GM10266 (cell line): Measurements from ENCODE around the gene VEZF1.

ENCODE experiments used
- DNase-seq: peaks from one replicate; pipeline ENCODE4 v3.0.0; 2012; ENCODE audit errors: extremely low spot score
- CTCF ChIP-seq: IDR thresholded peaks from 2 replicates; pipeline ENCODE4 v1.5.1; 2012; ENCODE audit warnings: mild to moderate bottlenecking, low read depth; ENCODE audit not compliant: control insufficient read depth, insufficient read depth; ENCODE audit errors: missing control alignments

Gene VEZF1

DNA sequence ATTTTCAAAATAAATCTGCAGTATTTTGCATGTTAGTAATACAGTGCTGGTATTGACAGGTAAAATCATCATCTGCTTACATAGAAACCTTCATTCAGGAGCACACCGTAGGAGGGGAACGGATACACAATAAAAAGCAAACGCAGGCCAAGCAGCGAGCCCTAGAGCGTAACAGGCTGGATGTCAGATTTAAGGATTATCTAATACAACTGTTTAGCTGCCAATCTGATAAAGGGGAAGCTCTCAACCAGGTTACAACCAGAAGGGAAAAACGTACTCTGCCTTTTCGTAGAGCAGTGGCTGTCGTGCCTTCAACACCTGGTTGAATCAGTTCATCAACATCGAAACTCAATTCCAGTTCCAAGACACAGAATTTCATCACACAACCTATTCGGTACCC lies 16.5 kb downstream of the VEZF1 start:
- no peak for DNase-seq
- no peak for TF ChIP-seq CTCF

DNA sequence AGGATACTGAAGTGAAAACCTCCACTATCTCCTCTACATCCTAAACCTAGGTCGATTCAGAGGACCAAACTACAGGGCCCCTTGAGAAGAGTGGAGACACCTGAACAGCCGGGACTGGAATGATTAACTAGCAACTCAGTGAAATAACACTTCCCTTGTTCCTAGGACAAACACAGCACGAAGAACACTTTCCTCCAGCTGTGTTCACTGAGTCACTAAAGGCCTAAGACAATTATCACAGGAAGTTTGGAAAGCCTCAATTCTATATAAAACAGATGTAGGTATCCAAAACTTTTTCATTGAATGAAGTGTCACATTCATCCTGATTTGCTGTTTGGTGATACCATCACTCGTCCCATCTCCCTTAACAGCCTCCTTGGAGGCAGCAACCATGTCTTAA lies 17.3 kb downstream of the VEZF1 start:
- no peak for TF ChIP-seq CTCF
- no peak for DNase-seq

DNA sequence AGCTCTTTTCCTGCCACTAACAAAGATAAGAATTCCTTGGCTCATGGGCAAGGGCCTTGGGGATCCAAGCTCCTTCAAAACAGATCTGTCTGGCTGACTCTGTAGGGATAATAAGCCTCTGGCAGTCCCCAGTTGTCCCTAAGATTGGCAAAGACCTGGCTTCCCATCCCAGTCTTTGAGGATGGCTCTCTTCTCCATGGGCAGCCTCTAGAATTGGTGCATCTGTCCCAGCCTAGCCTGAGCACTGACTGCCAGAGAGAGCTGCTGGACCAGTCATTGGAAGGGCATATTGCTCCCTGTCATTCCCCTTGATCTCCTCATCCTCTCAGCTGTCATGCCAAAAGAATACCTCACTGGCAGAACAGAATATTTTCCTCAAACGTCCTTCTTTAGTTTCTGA lies 19.6 kb downstream of the VEZF1 start:
- no peak for TF ChIP-seq CTCF
- no peak for DNase-seq

GRCh38 chr17:57966875-57967274 lies 21.2 kb downstream of the VEZF1 start:
- DNase-seq: no peak
- no peak for TF ChIP-seq CTCF

DNA sequence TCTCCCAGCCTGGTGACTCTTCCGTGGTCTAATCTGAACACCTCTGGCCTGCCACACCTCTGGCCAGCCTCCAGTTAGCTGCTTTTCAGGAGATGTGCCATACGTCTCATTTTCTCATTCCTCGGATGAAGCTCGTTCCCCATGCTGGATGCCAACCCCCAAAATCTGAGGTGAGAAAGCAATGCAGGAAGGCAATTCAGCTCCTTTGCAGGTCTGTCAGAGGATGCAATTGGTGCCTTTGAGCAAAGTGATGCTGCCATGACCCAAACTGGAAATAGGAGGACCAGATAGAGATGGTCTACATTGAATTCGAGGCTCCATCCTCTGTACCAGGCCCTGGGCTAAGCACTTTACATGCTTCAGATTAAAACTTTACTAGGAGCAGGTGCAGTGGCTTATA lies 21.8 kb downstream of the VEZF1 start:
- no peak for DNase-seq
- no peak for TF ChIP-seq CTCF

DNA sequence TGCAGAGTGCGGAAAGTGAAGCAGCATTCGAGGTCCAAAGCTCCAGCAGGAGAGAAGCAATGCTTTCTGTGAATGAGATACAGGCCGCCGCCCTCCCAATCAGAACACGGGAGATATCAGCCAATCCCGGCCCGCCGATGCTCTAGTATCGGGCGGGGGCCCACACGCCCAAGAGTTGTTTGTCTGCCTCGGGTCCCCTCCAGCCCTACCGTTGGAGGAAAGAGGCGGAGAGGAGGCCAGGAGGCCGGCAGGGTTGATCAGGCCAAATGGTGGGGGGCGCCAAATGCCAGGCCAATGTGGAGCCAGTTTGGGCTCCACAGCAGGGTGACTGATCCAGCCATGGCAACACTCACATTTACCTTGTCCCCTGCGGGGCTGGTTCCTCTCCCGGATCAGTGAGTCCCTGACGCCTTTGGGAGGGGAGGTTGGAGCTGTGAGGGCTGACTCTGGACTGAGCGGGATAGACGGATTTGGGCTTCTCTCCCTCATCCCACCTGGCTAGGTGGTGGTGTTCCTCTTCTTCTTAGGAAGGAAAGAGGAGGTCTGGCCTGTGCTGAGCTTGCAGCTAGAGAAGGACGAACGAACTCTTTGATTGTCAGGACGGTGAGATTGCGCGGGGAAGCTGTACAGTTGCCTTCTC lies 22.4 kb downstream of the VEZF1 start:
- TF ChIP-seq CTCF: no peak
- DNase-seq: no peak

GRCh38 chr17:57963149-57963511 lies 24.9 kb downstream of the VEZF1 start:
- DNase-seq: no peak
- no peak for TF ChIP-seq CTCF
